ENCODE measurements around the gene NPPA.
"Not testable (repeated sequence)": the region's sequence is repeated elsewhere in the genome, so short reads cannot be mapped to it uniquely, and the experiment has no call there.

DNA sequence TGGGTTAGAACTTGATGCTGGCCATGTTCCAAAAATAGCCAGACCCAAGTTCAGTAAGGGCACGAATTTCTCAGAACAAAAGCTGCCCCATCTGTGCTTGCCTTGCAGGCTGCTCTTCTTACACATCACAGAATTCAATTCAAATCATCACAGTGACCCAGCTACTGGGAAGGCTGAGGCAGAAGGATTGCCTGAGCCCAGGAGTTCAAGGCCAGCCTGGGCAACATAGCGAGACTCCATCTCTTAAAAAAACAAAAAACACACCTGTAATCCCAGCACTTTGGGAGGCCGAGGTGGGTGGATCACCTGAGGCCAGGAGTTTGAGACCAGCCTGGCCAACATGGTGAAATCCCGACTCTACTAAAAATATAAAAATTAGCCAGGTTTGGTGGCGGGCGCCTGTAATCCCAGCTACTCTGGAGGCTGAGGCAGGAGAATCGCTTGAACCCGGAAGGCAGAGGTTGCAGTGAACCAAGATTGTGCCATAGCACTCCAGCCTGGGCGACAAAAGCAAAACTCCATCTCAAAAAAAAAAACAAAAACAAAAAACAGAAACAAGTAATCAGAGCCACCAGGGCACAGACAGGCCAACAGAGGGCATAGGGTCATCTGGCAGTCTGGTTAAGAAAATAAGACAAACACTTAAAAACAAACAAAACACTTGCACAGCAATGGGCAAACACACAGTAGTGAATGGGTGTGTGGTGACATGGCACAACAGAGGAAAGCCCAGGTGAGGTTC, 43.5 kb downstream of the NPPA start:
- not testable (repeated sequence) for TF ChIP-seq POLR2AphosphoS5, POLR2A (IDR thresholded peaks at IDR 0.05)
- TF ChIP-seq, protein P1, sequence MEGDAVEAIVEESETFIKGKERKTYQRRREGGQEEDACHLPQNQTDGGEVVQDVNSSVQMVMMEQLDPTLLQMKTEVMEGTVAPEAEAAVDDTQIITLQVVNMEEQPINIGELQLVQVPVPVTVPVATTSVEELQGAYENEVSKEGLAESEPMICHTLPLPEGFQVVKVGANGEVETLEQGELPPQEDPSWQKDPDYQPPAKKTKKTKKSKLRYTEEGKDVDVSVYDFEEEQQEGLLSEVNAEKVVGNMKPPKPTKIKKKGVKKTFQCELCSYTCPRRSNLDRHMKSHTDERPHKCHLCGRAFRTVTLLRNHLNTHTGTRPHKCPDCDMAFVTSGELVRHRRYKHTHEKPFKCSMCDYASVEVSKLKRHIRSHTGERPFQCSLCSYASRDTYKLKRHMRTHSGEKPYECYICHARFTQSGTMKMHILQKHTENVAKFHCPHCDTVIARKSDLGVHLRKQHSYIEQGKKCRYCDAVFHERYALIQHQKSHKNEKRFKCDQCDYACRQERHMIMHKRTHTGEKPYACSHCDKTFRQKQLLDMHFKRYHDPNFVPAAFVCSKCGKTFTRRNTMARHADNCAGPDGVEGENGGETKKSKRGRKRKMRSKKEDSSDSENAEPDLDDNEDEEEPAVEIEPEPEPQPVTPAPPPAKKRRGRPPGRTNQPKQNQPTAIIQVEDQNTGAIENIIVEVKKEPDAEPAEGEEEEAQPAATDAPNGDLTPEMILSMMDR (IDR thresholded peaks at IDR 0.05): not testable (repeated sequence)
